ENCODE data around the gene DHRS4. TPM values are rescaled to one million over a fixed set of nuclear protein-coding genes. Genes with fewer than 3 reads are reported as not detected.

The DHRS4 gene
- total and polyA plus RNA-seq, 2 of the 13 experiments (the other 11 are each of a cell fraction or from before 2014, with no cell fraction given): 23.9 to 45.1 TPM

- TF ChIP-seq ZNF644 (CRISPR knock-in tag; IDR thresholded peaks at IDR 0.05; ENCODE audit: low read depth) (0 out of 2 replicates have a peak, but pooled peaks have one; percentile 56), ZNF766 (CRISPR knock-in tag; IDR thresholded peaks at IDR 0.05; ENCODE audit: borderline replicate concordance) (peak; percentile 40; the same call in 1 of the 2 replicates), GATAD1 (CRISPR knock-in tag; IDR thresholded peaks at IDR 0.05) (peak; percentile 24), RAD21 (CRISPR knock-in tag; IDR thresholded peaks at IDR 0.05) (peak; percentile 64; the same call in 1 of the 2 replicates), ZNF292 (CRISPR knock-in tag; IDR thresholded peaks at IDR 0.05; ENCODE audit: borderline replicate concordance, low read depth) (peak; percentile 82; the same call in 1 of the 2 replicates), SMC3 (IDR thresholded peaks at IDR 0.05; ENCODE audit: low read length) (peak; percentile 37; the same call in 1 of the 2 replicates), CBX5 (CRISPR knock-in tag; IDR thresholded peaks at IDR 0.05; ENCODE audit: borderline replicate concordance) (peak; percentile 65; the same call in 1 of the 2 replicates), ZNF616 (CRISPR knock-in tag; IDR thresholded peaks at IDR 0.05; ENCODE audit: low read depth) (0 out of 2 replicates have a peak, but pooled peaks have one; percentile 29), HIC2 (CRISPR knock-in tag; IDR thresholded peaks at IDR 0.05; ENCODE audit: low read depth) (peak; percentile 52; the same call in 1 of the 2 replicates), ZNF431 (CRISPR knock-in tag; IDR thresholded peaks at IDR 0.05; ENCODE audit: borderline replicate concordance, low read depth) (peak; percentile 82; the same call in 1 of the 2 replicates), ARID5B (CRISPR knock-in tag; IDR thresholded peaks at IDR 0.05) (peak; percentile 27; the same call in 1 of the 2 replicates), POGK (CRISPR knock-in tag; conservative IDR thresholded peaks at IDR 0.05) (no peak), MTA1 (CRISPR knock-in tag; IDR thresholded peaks at IDR 0.05; ENCODE audit: borderline replicate concordance) (peak; percentile 63; the same call in 1 of the 2 replicates), ZNF430 (CRISPR knock-in tag; IDR thresholded peaks at IDR 0.05) (no peak; the same call in 1 of the 2 replicates), ONECUT2 (CRISPR knock-in tag; IDR thresholded peaks at IDR 0.05) (no peak), ZFP41 (CRISPR knock-in tag; IDR thresholded peaks at IDR 0.05; ENCODE audit: borderline replicate concordance) (no peak), PRMT3 (CRISPR knock-in tag; IDR thresholded peaks at IDR 0.05; ENCODE audit: borderline replicate concordance, low read depth) (no peak), GRHL1 (CRISPR knock-in tag; conservative IDR thresholded peaks at IDR 0.05) (no peak), ZNF781 (CRISPR knock-in tag; IDR thresholded peaks at IDR 0.05; ENCODE audit: borderline replicate concordance, not compliant biosample characterization) (peak; percentile 67), HDAC2 (CRISPR knock-in tag; IDR thresholded peaks at IDR 0.05) (no peak)
Measured at GRCh38 chr14:23951590-23952201, 1.9 kb upstream of the DHRS4 start (continued).
